ENCODE results near the gene SDHA. TPM values are rescaled to one million over a fixed set of nuclear protein-coding genes. Genes with fewer than 3 reads are reported as not detected.

Gene SDHA
- total RNA-seq, 2 donors from 2014 or later, result 59.6 to 70.5 TPM

DNA sequence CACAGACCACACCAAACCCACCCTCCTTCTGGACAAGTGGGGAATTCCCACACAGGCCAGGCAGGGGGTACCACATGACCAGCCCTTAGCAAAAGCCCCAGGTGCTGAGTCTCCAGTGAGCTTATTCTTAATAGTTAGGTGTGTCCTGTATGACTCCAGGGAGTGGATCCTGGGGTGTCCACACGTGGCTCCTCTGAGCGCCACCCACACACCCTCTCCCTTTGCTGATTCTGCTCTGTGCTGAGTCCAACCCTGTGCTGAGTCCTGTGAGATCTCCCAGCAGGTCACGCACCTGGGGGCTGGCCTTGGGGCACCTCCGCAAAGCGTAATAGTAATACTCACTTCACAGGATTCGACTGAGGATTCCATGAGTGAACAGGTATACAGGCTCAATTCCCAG is 14.1 kb upstream of the SDHA start:
- H3K27ac ChIP-seq, result no peak overlapping the region
- H3K36me3 ChIP-seq, result peaks cover 16% of the 10 kb centered on the region
- TF ChIP-seq, protein P1, sequence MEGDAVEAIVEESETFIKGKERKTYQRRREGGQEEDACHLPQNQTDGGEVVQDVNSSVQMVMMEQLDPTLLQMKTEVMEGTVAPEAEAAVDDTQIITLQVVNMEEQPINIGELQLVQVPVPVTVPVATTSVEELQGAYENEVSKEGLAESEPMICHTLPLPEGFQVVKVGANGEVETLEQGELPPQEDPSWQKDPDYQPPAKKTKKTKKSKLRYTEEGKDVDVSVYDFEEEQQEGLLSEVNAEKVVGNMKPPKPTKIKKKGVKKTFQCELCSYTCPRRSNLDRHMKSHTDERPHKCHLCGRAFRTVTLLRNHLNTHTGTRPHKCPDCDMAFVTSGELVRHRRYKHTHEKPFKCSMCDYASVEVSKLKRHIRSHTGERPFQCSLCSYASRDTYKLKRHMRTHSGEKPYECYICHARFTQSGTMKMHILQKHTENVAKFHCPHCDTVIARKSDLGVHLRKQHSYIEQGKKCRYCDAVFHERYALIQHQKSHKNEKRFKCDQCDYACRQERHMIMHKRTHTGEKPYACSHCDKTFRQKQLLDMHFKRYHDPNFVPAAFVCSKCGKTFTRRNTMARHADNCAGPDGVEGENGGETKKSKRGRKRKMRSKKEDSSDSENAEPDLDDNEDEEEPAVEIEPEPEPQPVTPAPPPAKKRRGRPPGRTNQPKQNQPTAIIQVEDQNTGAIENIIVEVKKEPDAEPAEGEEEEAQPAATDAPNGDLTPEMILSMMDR (IDR thresholded peaks at IDR 0.05), result no peak
- ATAC-seq (ENCODE audit: insufficient number of reproducible peaks, low FRiP score, low read depth) (no peak), DNase-seq (ENCODE audit: low spot score) (no peak)
- no peaks in the 10 kb centered on the region for H3K9me3 ChIP-seq
- H3K27me3 ChIP-seq (replicated peaks; ENCODE audit: insufficient read depth), result no peaks in the 10 kb centered on the region
- H3K4me1 ChIP-seq (ENCODE audit: control insufficient read depth in 1 of 2, low read depth in 2 of 2), result no peaks in the 10 kb centered on the region
- H3K4me3 ChIP-seq, result no peak overlapping the region

DNA sequence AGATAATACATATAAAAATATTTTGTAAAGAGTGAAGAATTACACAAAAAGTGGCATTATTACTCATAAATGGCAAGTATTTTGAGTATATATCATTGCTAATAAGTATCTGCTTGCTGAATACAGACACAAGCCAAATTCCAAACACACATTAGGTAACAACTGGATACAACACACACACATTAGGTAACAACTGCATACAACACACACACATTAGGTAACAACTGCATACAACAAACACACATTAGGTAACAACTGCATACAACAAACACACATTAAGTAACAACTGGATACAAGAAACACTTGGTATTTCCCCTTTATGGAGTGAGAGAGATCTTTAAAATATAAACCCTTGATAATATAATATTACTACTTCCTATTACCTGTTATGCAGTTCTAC is 13.7 kb upstream of the SDHA start:
- H3K4me3 ChIP-seq, result no peak overlapping the region
- no peaks in the 10 kb centered on the region for H3K9me3 ChIP-seq
- TF ChIP-seq, protein P1 (IDR thresholded peaks at IDR 0.05), result no peak
- H3K36me3 ChIP-seq, result peaks cover 16% of the 10 kb centered on the region
- H3K27ac ChIP-seq, result no peak overlapping the region
- ATAC-seq (ENCODE audit: insufficient number of reproducible peaks, low FRiP score, low read depth), result no peak
- no peaks in the 10 kb centered on the region for H3K4me1 ChIP-seq (ENCODE audit: control insufficient read depth in 1 of 2, low read depth in 2 of 2)
- no peak for DNase-seq (ENCODE audit: low spot score)
- H3K27me3 ChIP-seq (replicated peaks; ENCODE audit: insufficient read depth), result no peaks in the 10 kb centered on the region

DNA sequence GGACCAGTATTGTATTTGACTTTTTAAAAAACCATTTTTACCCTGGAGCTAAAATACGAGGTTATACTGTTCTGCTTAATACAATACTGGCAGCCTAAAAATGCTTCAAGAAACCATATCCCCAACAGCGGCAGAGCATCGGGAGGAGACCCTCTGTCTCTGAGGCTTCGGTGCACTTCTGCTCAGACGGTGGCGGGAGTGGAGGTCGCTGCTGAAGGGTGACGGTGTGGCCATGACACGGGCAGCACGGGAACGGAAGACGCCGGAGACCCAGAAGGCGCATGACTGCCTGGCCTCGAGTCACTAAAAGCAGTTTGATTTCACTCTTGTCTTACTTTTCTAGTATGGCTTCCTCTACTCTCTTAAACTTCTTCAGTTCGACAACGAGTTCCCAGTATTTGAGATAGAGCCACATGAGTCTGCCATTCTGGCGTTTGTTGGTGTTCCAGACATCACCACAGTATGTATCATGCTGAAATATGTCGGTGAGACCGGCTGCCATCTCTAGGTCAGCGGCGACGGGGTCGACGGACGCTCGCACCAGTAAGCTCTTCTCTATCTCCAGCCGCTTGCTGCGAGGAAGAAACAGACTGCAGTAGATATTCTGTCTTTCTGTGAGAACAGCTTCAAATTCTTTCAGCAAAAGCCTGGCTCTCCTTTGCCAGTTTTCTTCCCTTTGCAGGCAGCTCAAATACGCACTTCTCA is 13.0 kb upstream of the SDHA start:
- ATAC-seq (ENCODE audit: insufficient number of reproducible peaks, low FRiP score, low read depth) (no peak), DNase-seq (ENCODE audit: low spot score) (no peak)
- H3K36me3 ChIP-seq, result peaks cover 16% of the 10 kb centered on the region
- H3K4me3 ChIP-seq, result no peak overlapping the region
- H3K27me3 ChIP-seq (replicated peaks; ENCODE audit: insufficient read depth), result no peaks in the 10 kb centered on the region
- H3K27ac ChIP-seq, result no peak overlapping the region
- H3K4me1 ChIP-seq (ENCODE audit: control insufficient read depth in 1 of 2, low read depth in 2 of 2), result no peaks in the 10 kb centered on the region
- TF ChIP-seq, protein P1 (IDR thresholded peaks at IDR 0.05), result no peak
- H3K9me3 ChIP-seq, result no peaks in the 10 kb centered on the region

DNA sequence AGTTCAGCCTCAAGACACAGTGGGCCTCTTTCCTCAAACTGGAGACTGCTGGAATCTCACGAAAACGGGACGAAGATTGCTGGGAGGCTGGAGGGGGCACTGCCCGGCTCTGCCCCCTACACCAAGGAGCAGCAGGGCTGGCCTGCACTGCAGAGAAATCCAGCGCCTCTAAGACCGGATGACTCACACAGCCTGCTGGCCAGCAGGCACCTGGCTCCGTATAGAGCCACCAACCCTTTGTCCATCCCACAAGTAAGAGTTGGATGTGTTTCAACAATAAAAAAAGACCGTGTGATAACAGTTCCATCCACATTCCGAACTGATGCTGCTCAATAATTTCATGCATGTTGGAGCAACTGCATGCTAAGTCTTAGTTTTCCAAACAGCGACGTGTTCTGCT is 11.7 kb upstream of the SDHA start:
- Histone ChIP-seq H3K4me3 (no peak overlapping the region), H3K4me1 (ENCODE audit: control insufficient read depth in 1 of 2, low read depth in 2 of 2) (no peaks in the 10 kb centered on the region), H3K9me3 (no peaks in the 10 kb centered on the region), H3K36me3 (peaks cover 16% of the 10 kb centered on the region), H3K27me3 (replicated peaks; ENCODE audit: insufficient read depth) (no peaks in the 10 kb centered on the region), H3K27ac (no peak overlapping the region)
- ATAC-seq (ENCODE audit: insufficient number of reproducible peaks, low FRiP score, low read depth) (no peak), DNase-seq (ENCODE audit: low spot score) (no peak)
- TF ChIP-seq, protein P1 (IDR thresholded peaks at IDR 0.05), result no peak

DNA sequence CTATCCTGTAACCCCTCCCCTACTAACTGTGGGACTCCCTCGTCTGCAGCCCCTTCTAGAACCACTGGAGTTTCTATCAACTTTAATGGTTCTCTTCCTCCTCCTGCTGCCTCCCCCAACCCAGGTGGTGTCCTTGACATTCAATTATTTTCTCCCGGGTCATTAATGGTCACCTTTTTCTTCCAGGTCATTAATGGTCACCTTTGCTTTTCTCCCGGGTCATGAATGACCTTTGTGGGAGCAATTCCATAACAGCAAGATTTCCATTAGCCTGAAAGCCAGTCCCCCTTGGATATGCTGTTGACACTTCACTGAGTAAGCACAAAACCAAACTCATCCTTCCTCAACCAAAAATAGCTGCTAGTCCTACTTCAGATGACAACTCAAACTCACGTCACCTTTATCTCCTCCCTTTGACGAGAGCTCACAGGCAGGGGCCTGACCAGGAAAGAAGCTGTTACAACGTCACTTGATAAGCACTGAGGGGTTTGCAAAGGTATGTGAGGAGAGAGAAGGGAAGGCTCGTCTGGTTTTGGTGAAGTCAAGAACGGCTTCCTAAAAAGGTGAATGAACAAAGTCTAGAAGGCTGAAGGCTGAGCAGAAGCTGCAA is 11.1 kb upstream of the SDHA start:
- Histone ChIP-seq H3K36me3 (peaks cover 16% of the 10 kb centered on the region), H3K27me3 (replicated peaks; ENCODE audit: insufficient read depth) (no peaks in the 10 kb centered on the region), H3K4me3 (no peak overlapping the region), H3K27ac (no peak overlapping the region), H3K4me1 (ENCODE audit: control insufficient read depth in 1 of 2, low read depth in 2 of 2) (no peaks in the 10 kb centered on the region), H3K9me3 (no peaks in the 10 kb centered on the region)
- no peak for ATAC-seq (ENCODE audit: insufficient number of reproducible peaks, low FRiP score, low read depth)
- TF ChIP-seq, protein P1 (IDR thresholded peaks at IDR 0.05), result no peak
- no peak for DNase-seq (ENCODE audit: low spot score)

All from thoracic aorta (tissue), 2 donors.